Measurements from ENCODE around the gene MAGOHB. TPM values are rescaled to one million over a fixed set of nuclear protein-coding genes. Genes with fewer than 3 reads are reported as not detected.

MAGOHB gene
- total RNA-seq, 4 donors from 2014 or later: 4.9 to 12.6 (median 7.6) TPM

GRCh38 chr12:10638728-10639127 is 25.3 kb upstream of the MAGOHB start:
- DNase-seq (ENCODE audit: low spot score) (no peak), ATAC-seq (ENCODE audit: low FRiP score) (no peak)
- TF ChIP-seq CTCF (IDR thresholded peaks at IDR 0.05): no peak

- no peak for TF ChIP-seq CTCF (IDR thresholded peaks at IDR 0.05)
- DNase-seq (ENCODE audit: low spot score) (no peak), ATAC-seq (ENCODE audit: low FRiP score) (no peak)
These were observed 23.2 kb upstream of the MAGOHB start for GRCh38 chr12:10636611-10637010.

GRCh38 chr12:10636124-10636523 is 22.7 kb upstream of the MAGOHB start:
- no peak for TF ChIP-seq CTCF (IDR thresholded peaks at IDR 0.05)
- DNase-seq (ENCODE audit: low spot score): no peak
- ATAC-seq (ENCODE audit: low FRiP score): no peak

- DNase-seq (ENCODE audit: low spot score) (no peak), ATAC-seq (ENCODE audit: low FRiP score) (no peak)
- no peak for TF ChIP-seq CTCF (IDR thresholded peaks at IDR 0.05)
These were observed 21.9 kb upstream of the MAGOHB start for GRCh38 chr12:10635306-10635705.

- no peak for DNase-seq (ENCODE audit: low spot score)
- TF ChIP-seq CTCF (IDR thresholded peaks at IDR 0.05): no peak
- ATAC-seq (ENCODE audit: low FRiP score): no peak
These were observed 21.0 kb upstream of the MAGOHB start for GRCh38 chr12:10634427-10634826.

GRCh38 chr12:10633541-10633940 is 20.1 kb upstream of the MAGOHB start:
- DNase-seq (ENCODE audit: low spot score) (no peak), ATAC-seq (ENCODE audit: low FRiP score) (no peak)
- TF ChIP-seq CTCF (IDR thresholded peaks at IDR 0.05): no peak

- ATAC-seq (ENCODE audit: low FRiP score) (no peak), DNase-seq (ENCODE audit: low spot score) (no peak)
- no peak for TF ChIP-seq CTCF (IDR thresholded peaks at IDR 0.05)
These were observed 18.8 kb upstream of the MAGOHB start for GRCh38 chr12:10632226-10632625.
